Activated effector memory CD4-positive, alpha-beta T cell treated with Interleukin-2 at 50 U/mL for 16 hours (primary cell): ENCODE data around the gene KIF1A.
A peak's percentile ranks its signal among the peaks of the same experiment; 100 is the strongest.

Experiments used
- DNase-seq: peaks from one replicate; pipeline ENCODE4 v3.0.0-alpha.2; 2020

KIF1A gene

GRCh38 chr2:240819858-240820606 is at the start of gene KIF1A:
Gene KIF1A (minus strand): TSS chr2:240820219. CDS start chr2:240797752, 22,467 bp downstream.
- no peak for DNase-seq

- no peak for DNase-seq
Measured at GRCh38 chr2:240869109-240869955, 49.3 kb upstream of the KIF1A start.

DNA sequence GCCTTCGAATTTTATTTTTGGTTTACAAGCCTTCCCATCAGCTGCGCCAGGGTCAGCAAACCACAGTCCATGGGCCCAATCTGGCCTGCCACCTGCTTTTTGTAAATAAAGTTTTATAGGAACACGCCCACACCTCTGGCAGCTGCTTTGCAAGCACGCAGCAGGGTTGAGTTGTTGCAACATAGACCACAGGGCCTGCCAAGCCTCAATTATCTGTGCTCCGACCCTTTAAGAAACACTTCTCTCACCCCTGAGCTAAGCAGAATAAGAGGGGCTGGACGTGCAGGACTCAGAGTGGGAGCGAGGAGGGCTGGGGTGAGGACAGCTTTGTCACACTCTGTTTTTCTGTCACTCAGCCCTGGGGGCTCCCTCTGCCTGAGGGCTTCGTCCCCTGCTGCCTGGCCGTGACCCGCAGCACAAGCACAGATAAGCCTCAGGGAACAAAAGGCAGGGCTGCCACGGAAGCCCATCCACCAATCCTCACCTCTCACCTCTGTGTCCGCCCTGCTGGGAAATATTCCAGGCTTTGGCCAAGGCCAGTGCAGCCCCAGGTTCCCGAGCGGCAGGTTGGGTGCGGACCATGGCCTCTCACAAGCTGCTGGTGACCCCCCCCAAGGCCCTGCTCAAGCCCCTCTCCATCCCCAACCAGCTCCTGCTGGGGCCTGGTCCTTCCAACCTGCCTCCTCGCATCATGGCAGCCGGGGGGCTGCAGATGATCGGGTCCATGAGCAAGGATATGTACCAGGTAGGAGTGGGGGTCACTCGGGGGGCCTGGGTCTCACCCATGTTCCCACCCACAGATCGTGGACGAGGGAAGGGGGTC is 48.5 kb upstream of the KIF1A start, which contains the start of gene AGXT:
Gene AGXT, plus strand, starts transcription at position 539 of the 823 bp plus-strand sequence. Its CDS starts 42 bp downstream, at position 581.
- DNase-seq = no peak

- no peak for DNase-seq
Measured at GRCh38 chr2:240865391-240865790, 45.4 kb upstream of the KIF1A start.

DNA sequence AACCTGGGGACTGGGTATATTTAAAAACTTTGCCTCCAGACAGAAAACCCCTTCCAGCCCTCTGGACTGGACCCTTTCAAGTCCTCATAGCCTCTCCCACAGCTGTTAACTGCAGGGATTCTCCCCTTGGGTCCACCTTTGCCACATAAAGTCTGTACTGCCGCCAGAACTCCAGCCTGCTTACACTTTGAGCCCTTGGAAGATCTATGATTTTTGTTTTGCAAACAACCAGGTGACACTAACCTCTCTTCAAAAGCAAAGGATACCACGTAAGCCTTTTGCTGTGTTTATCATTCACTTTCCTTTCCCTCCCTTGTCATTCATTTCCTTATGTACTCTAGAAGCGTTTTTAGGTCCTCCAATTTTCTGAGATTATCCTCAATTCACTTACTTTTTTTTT is 44.5 kb upstream of the KIF1A start:
- DNase-seq = no peak

DNA sequence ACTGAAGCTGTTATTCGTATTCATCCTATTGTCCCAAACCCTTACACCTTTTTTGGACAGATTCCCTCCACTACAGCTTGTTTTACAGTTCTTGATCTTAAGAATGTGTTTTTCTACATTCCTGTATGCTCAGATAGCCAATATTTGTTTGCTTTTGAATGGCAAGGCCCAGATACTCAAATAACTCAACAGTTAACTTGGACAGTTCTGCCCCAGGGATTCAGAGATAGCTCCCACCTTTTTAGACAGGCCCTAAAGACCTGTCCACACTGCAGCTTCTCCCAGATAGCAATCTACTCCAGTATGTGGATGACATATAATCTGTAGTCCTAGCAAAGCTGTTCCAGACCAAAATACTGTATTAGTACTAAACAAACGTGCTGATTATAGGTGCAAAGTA is 41.5 kb upstream of the KIF1A start:
- no peak for DNase-seq

GRCh38 chr2:240858871-240859270 is 38.9 kb upstream of the KIF1A start:
- no peak for DNase-seq

GRCh38 chr2:240858321-240858720 is 38.3 kb upstream of the KIF1A start:
- no peak for DNase-seq

- no peak for DNase-seq
Measured at GRCh38 chr2:240857039-240858008, 37.3 kb upstream of the KIF1A start.

GRCh38 chr2:240856151-240856980 is 36.3 kb upstream of the KIF1A start:
- no peak for DNase-seq

GRCh38 chr2:240855670-240856069 is 35.7 kb upstream of the KIF1A start:
- DNase-seq = no peak

- no peak for DNase-seq
Measured at GRCh38 chr2:240852671-240853314, 32.8 kb upstream of the KIF1A start.

GRCh38 chr2:240851078-240851991 is 31.3 kb upstream of the KIF1A start:
- peak; percentile 69 for DNase-seq

GRCh38 chr2:240850756-240851077 is 30.7 kb upstream of the KIF1A start:
- no peak for DNase-seq

DNA sequence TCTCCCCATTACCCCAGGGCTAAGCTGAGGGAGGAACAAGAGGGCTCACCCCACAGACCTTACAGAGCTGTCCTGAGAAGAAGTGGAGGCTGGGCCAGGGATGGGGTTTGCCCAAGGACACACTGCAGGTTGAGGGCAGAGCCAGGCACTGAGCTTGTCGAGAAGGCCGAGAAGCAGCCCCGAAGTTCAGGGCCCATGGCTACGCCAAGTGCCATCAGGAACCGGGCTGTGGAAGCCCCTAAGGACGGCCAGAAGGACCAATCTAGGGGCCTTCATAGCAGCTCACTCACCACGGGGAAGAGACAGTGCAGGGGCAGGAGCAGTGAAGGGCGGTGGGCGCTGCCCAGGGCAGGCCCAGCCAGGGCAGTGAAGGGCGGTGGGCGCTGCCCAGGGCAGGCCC is 30.0 kb upstream of the KIF1A start:
- no peak for DNase-seq

DNA sequence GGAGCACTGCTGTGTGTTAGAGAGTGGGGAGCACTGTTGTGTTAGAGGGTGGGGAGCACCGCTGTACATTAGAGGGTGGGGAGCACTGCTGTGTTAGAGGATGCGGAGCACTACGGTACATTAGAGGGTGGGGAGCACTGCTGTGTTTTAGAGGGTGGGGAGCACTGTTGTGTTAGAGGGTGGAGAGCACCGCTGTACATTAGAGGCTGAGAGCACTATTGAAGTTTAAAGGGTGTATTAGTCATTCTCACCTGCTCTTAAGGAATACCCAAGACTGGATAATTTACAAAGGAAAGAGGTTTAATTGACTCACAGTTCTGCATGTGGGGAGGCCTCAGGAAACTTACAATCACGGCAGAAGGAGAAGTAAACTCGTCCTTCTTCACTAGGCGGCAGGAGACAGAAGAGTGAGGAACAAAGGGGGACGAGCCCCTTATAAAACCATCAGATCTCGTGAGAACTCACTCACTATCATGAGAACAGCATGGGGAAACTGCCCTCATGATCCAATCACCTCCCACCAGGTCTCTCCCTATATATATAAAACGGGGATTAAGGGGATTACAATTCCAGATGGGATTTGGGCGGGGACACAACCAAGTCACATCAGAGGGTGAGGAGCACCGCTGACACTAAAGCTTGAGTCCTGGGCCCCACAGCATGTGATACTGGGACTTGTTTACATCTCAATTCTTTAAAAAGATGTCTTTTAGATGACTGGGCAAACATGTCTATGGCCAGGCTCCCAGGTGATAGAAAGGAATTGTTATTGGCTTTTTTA is 29.1 kb upstream of the KIF1A start:
- no peak for DNase-seq

- DNase-seq = no peak
Measured at GRCh38 chr2:240847817-240848216, 27.8 kb upstream of the KIF1A start.

DNA sequence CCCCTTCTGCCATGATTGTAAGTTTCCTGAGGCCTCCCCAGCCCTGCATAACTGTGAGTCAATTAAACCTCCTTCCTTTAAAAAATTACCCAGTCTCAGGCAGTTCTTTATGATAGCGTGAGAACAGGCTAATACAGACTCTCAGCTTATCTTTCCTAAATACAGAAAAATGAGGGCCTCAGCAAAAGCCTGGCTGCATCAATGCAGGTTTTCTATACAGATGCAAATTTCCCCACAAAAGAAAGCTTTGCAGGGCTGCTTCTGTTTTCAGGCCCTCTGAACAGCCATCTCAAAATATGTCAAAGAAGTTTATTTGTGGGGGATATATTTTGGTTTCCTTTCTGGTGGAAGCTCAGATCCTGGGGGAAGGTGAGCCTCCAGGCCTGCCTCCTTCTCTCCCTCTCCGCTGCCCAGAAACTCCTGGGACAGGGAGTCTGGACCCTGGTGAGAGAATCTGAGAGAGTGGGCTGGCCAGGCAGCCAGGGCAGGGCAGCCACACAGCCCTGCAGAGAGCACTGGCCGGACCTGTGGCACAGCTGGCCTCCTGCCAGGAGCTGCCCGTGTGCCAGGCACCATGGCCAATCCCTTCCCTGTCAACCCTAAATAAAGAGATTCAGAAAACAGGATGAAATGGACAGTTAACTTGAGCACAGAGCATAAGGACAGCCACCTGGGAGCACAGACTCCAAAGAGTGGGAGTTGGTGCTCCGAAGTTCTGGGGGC is 27.0 kb upstream of the KIF1A start:
- no peak for DNase-seq
